DOHH2 (cell line): ENCODE results near the gene ACBD7.

Source experiments
- EZH2phosphoT487 ChIP-seq: fragments of 200-600 bp; sonication (generic); IDR thresholded peaks from 2 replicates; pipeline ENCODE4 v1.6.1; 2017; ENCODE audit warnings: borderline replicate concordance, mild to moderate bottlenecking, antibody characterized with exemption, low read length, moderate library complexity, mixed read lengths
- TF ChIP-seq, protein P1 (sequence below): fragments of 200-600 bp; sonication (generic); IDR thresholded peaks from one replicate; pipeline ENCODE4 v1.5.1; 2014; ENCODE audit warnings: antibody characterized with exemption, mild to moderate bottlenecking, low read depth, low read length; ENCODE audit not compliant: poor library complexity, severe bottlenecking

DNA sequence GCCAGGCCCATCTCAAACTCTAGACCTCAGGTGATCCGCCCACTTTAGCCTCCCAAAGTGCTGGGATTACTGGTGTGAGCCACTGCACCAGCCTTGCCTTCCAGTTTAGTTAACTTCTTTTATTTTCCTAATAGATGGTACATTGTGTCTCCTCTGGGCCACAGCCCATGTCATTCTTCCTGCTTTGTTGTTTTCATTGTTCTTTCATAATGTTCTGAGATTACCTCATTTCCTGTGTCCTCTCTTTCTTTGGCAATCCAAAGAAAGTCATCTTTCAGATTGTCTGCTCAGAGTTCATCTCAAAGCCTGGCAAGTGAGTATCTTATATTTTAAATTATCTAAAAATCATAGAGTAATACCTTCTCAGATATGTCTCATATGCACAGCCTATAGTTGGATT lies 44.9 kb downstream of the ACBD7 start, which contains the start of gene OLAH:
- TF ChIP-seq, protein P1, sequence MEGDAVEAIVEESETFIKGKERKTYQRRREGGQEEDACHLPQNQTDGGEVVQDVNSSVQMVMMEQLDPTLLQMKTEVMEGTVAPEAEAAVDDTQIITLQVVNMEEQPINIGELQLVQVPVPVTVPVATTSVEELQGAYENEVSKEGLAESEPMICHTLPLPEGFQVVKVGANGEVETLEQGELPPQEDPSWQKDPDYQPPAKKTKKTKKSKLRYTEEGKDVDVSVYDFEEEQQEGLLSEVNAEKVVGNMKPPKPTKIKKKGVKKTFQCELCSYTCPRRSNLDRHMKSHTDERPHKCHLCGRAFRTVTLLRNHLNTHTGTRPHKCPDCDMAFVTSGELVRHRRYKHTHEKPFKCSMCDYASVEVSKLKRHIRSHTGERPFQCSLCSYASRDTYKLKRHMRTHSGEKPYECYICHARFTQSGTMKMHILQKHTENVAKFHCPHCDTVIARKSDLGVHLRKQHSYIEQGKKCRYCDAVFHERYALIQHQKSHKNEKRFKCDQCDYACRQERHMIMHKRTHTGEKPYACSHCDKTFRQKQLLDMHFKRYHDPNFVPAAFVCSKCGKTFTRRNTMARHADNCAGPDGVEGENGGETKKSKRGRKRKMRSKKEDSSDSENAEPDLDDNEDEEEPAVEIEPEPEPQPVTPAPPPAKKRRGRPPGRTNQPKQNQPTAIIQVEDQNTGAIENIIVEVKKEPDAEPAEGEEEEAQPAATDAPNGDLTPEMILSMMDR = no peak
- no peak for TF ChIP-seq EZH2phosphoT487
